Measurements from ENCODE around the gene KAT6B. TPM values are rescaled to one million over a fixed set of nuclear protein-coding genes. Genes with fewer than 3 reads are reported as not detected.

The KAT6B gene
- total RNA-seq, 1 donor from 2014 or later: 21.3 TPM

DNA sequence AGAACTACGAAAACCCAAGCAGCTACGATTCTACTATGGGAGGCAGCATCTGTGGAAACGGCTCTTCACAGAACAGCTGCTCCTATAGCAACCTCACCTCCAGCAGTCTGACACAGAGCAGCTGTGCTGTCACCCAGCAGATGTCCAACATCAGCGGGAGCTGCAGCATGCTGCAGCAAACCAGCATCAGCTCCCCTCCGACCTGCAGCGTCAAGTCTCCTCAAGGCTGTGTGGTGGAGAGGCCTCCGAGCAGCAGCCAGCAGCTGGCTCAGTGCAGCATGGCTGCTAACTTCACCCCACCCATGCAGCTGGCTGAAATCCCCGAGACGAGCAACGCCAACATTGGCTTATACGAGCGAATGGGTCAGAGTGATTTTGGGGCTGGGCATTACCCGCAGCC is 203.5 kb downstream of the KAT6B start:
- no peak overlapping the region for H3K27ac ChIP-seq
- no peaks in the 10 kb centered on the region for H4K20me1 ChIP-seq (ENCODE audit: low read depth)
- H2AFZ ChIP-seq (replicated peaks): no peak overlapping the region
- TF ChIP-seq, protein P1, sequence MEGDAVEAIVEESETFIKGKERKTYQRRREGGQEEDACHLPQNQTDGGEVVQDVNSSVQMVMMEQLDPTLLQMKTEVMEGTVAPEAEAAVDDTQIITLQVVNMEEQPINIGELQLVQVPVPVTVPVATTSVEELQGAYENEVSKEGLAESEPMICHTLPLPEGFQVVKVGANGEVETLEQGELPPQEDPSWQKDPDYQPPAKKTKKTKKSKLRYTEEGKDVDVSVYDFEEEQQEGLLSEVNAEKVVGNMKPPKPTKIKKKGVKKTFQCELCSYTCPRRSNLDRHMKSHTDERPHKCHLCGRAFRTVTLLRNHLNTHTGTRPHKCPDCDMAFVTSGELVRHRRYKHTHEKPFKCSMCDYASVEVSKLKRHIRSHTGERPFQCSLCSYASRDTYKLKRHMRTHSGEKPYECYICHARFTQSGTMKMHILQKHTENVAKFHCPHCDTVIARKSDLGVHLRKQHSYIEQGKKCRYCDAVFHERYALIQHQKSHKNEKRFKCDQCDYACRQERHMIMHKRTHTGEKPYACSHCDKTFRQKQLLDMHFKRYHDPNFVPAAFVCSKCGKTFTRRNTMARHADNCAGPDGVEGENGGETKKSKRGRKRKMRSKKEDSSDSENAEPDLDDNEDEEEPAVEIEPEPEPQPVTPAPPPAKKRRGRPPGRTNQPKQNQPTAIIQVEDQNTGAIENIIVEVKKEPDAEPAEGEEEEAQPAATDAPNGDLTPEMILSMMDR (IDR thresholded peaks at IDR 0.05): no peak
- TF ChIP-seq EZH2phosphoT487 (IDR thresholded peaks at IDR 0.05) (no peak), EZH2 (IDR thresholded peaks at IDR 0.05) (no peak)
- no peak overlapping the region for H3K9ac ChIP-seq
- H3K4me1 ChIP-seq: no peaks in the 10 kb centered on the region
- Mint-ChIP-seq H3K27me3 (ENCODE audit: insufficient read depth, low read depth) (peaks cover 2% of the 10 kb centered on the region), H3K27ac (no peak overlapping the region), H3K36me3 (peaks cover 34% of the 10 kb centered on the region), H3K9me3 (no peaks in the 10 kb centered on the region), H3K4me1 (no peaks in the 10 kb centered on the region), H3K4me3 (no peak overlapping the region)
- no peak for DNase-seq (ENCODE audit: low spot score)
- no peaks in the 10 kb centered on the region for H3K27me3 ChIP-seq
- H3K4me2 ChIP-seq: no peak overlapping the region
- no peaks in the 10 kb centered on the region for H3F3A ChIP-seq (ENCODE audit: low read depth)
- H3K4me3 ChIP-seq: no peak overlapping the region
- no peaks in the 10 kb centered on the region for H3K9me3 ChIP-seq (ENCODE audit: low read depth)
- H3K79me2 ChIP-seq (ENCODE audit: low read depth): no peaks in the 10 kb centered on the region
- peaks cover 6% of the 10 kb centered on the region for H3K36me3 ChIP-seq

DNA sequence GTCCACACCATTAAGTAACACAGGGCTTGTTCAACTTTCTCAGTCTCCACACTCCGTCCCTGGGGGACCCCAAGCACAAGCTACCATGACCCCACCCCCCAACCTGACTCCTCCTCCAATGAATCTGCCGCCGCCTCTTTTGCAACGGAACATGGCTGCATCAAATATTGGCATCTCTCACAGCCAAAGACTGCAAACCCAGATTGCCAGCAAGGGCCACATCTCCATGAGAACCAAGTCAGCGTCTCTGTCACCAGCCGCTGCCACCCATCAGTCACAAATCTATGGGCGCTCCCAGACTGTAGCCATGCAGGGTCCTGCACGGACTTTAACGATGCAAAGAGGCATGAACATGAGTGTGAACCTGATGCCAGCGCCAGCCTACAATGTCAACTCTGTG is 204.0 kb downstream of the KAT6B start:
- H3K4me1 ChIP-seq: no peaks in the 10 kb centered on the region
- no peak for DNase-seq (ENCODE audit: low spot score)
- no peaks in the 10 kb centered on the region for H3K9me3 ChIP-seq (ENCODE audit: low read depth)
- H3K4me3 Mint-ChIP-seq: no peak overlapping the region
- H3K36me3 ChIP-seq: peaks cover 3% of the 10 kb centered on the region
- H3K9ac ChIP-seq: no peak overlapping the region
- no peaks in the 10 kb centered on the region for H3K79me2 ChIP-seq (ENCODE audit: low read depth)
- H3F3A ChIP-seq (ENCODE audit: low read depth): no peaks in the 10 kb centered on the region
- no peak overlapping the region for H3K4me3 ChIP-seq
- no peaks in the 10 kb centered on the region for H4K20me1 ChIP-seq (ENCODE audit: low read depth)
- H3K27ac ChIP-seq: no peak overlapping the region
- no peaks in the 10 kb centered on the region for H3K27me3 ChIP-seq
- no peaks in the 10 kb centered on the region for H3K9me3 Mint-ChIP-seq
- H3K4me2 ChIP-seq: no peak overlapping the region
- H3K36me3 Mint-ChIP-seq: peaks cover 32% of the 10 kb centered on the region
- H3K4me1 Mint-ChIP-seq: no peaks in the 10 kb centered on the region
- TF ChIP-seq EZH2 (IDR thresholded peaks at IDR 0.05): no peak
- TF ChIP-seq, protein P1 (IDR thresholded peaks at IDR 0.05): no peak
- no peak for TF ChIP-seq EZH2phosphoT487 (IDR thresholded peaks at IDR 0.05)
- H3K27me3 Mint-ChIP-seq (ENCODE audit: insufficient read depth, low read depth): peaks cover 2% of the 10 kb centered on the region
- H2AFZ ChIP-seq (replicated peaks): no peak overlapping the region
- no peak overlapping the region for H3K27ac Mint-ChIP-seq

DNA sequence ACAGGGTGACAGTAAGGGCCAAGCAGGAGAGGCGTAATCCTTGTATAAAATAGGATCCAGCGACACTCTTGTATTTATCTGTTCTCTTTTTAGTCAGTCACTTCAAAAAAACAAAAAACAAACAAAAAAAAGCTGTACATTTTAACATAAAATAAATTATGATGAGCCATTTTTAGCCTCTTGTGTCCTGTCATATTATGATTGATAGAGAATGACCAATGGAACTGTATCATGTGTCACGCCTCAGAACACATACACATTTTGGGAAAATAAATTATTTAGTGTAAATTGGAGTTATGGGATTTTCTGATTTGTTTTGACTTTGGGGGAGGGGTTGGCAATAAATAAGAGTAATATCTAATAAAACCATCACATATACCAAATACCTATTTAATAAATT is 205.7 kb downstream of the KAT6B start:
- Mint-ChIP-seq H3K9me3 (no peaks in the 10 kb centered on the region), H3K36me3 (peaks cover 28% of the 10 kb centered on the region), H3K27me3 (ENCODE audit: insufficient read depth, low read depth) (peaks cover 2% of the 10 kb centered on the region), H3K4me3 (no peak overlapping the region), H3K4me1 (no peaks in the 10 kb centered on the region), H3K27ac (no peak overlapping the region)
- H3K27ac ChIP-seq: no peak overlapping the region
- no peak overlapping the region for H3K4me2 ChIP-seq
- H3K4me1 ChIP-seq: no peaks in the 10 kb centered on the region
- H4K20me1 ChIP-seq (ENCODE audit: low read depth): no peaks in the 10 kb centered on the region
- no peak overlapping the region for H3K9ac ChIP-seq
- TF ChIP-seq EZH2phosphoT487 (IDR thresholded peaks at IDR 0.05): no peak
- no peak for TF ChIP-seq EZH2 (IDR thresholded peaks at IDR 0.05)
- TF ChIP-seq, protein P1 (IDR thresholded peaks at IDR 0.05): no peak
- no peaks in the 10 kb centered on the region for H3F3A ChIP-seq (ENCODE audit: low read depth)
- H3K4me3 ChIP-seq: no peak overlapping the region
- no peaks in the 10 kb centered on the region for H3K36me3 ChIP-seq
- no peak for DNase-seq (ENCODE audit: low spot score)
- H3K79me2 ChIP-seq (ENCODE audit: low read depth): no peaks in the 10 kb centered on the region
- no peak overlapping the region for H2AFZ ChIP-seq (replicated peaks)
- no peaks in the 10 kb centered on the region for H3K27me3 ChIP-seq
- no peaks in the 10 kb centered on the region for H3K9me3 ChIP-seq (ENCODE audit: low read depth)

Data from neural progenitor cell (in vitro differentiated cells).